GM12892 (cell line): ENCODE data around the gene WWOX.

Experiments used
- POLR2A ChIP-seq: IDR thresholded peaks from 2 replicates; pipeline ENCODE4 v1.6.1; 2011; ENCODE audit warnings: low read depth, low read length, control low read depth
- POLR2AphosphoS5 ChIP-seq: IDR thresholded peaks from 2 replicates; pipeline ENCODE4 v1.6.1; 2011; ENCODE audit warnings: low read depth, low read length, control low read depth
- TAF1 ChIP-seq: IDR thresholded peaks from 2 replicates; pipeline ENCODE4 v1.6.1; 2011; ENCODE audit warnings: low read depth, mild to moderate bottlenecking, control low read depth, low read length, borderline replicate concordance

DNA sequence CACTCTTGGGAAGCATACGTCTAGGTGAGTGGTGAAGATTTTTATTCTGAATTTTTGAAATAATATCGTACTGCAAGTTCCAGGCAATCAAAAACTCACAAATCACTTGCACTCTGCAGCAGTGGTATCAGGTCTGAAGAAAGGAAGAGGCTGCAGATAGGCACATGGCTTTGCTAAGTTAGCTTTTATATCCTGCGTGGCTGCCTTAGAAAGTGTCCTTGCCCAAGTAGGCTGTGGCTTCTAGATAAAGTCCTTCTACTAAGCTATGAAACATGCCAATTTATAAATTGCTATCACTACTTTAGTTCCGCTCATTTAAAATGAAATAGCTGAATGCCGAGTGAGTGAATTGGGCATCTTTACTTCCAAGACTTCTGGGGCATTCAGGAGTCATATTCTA is 17.9 kb downstream of the WWOX start:
- TF ChIP-seq TAF1 (no peak), POLR2AphosphoS5 (no peak), POLR2A (no peak)
